K562 (cell line): ENCODE data around the gene TMEM53.

Experiments
- ELF1 ChIP-seq: fragments of 200-800 bp; sonication (Bioruptor generic); IDR thresholded peaks from 2 replicates; pipeline ENCODE4 v1.6.1; 2016; ENCODE audit warnings: missing genetic modification characterization, missing compliant biosample characterization
- PCBP1 ChIP-seq: fragments of 200-400 bp; formaldehyde crosslinking; IDR thresholded peaks from 2 replicates; pipeline ENCODE4 v1.6.1; 2018; ENCODE audit warnings: mild to moderate bottlenecking, low read depth, low read length; ENCODE audit not compliant: poor library complexity, severe bottlenecking
- TF ChIP-seq, protein P1 (sequence below): sonication (generic); formaldehyde crosslinking; IDR thresholded peaks from 2 replicates; pipeline ENCODE4 v1.8.0; 2022; ENCODE audit warnings: mild to moderate bottlenecking, missing genetic modification reagents

GRCh38 chr1:44643721-44644334 lies 30.5 kb downstream of the TMEM53 start:
- no peak for TF ChIP-seq ELF1 (tag)
- TF ChIP-seq, protein P1, sequence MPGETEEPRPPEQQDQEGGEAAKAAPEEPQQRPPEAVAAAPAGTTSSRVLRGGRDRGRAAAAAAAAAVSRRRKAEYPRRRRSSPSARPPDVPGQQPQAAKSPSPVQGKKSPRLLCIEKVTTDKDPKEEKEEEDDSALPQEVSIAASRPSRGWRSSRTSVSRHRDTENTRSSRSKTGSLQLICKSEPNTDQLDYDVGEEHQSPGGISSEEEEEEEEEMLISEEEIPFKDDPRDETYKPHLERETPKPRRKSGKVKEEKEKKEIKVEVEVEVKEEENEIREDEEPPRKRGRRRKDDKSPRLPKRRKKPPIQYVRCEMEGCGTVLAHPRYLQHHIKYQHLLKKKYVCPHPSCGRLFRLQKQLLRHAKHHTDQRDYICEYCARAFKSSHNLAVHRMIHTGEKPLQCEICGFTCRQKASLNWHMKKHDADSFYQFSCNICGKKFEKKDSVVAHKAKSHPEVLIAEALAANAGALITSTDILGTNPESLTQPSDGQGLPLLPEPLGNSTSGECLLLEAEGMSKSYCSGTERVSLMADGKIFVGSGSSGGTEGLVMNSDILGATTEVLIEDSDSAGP (CRISPR knock-in tag) = no peak
- TF ChIP-seq PCBP1 = no peak
